Psoas muscle (tissue), 8 donors: Measurements from ENCODE around the gene SSBP2. TPM values are rescaled to one million over a fixed set of nuclear protein-coding genes. Genes with fewer than 3 reads are reported as not detected.

Experiments
- ATAC-seq, 4 donors: fragments of 200-7000 bp; cut with Tn5 transposase; one replicate each; pipeline ENCODE4 v1.9.1; 2020; ENCODE audit warnings: moderate library complexity in 3 of 4, mild to moderate bottlenecking in 2 of 4
- DNase-seq, 2 donors: peaks; one replicate each; pipeline ENCODE4 v3.0.0-alpha.2; 2020
- H3K27ac ChIP-seq: fragments of 200-600 bp; one replicate; pipeline ENCODE4 v1.8.0; 2022
- H3K27me3 ChIP-seq, 3 donors: fragments of 200-600 bp in 1 of 3; one replicate each; pipeline versions ENCODE4 v1.6.1 to v1.8.0; 2013 to 2022; ENCODE audit warnings: low read length in 2 of 3, mild to moderate bottlenecking in 2 of 3, moderate library complexity in 1 of 3; ENCODE audit not compliant: insufficient read depth in 3 of 3
- H3K36me3 ChIP-seq, 2 donors: fragments of 200-600 bp in 1 of 2; one replicate each; pipeline versions ENCODE4 v1.6.1 to v1.8.0; 2013 to 2022; ENCODE audit warnings: low read depth in 1 of 2, mild to moderate bottlenecking in 1 of 2, moderate library complexity in 1 of 2; ENCODE audit not compliant: insufficient read depth in 1 of 2
- H3K4me1 ChIP-seq: fragments of 200-600 bp; one replicate; pipeline ENCODE4 v1.8.0; 2022
- H3K4me3 ChIP-seq: fragments of 200-600 bp; one replicate; pipeline ENCODE4 v1.8.0; 2022; ENCODE audit warnings: mild to moderate bottlenecking
- H3K9me3 ChIP-seq: fragments of 200-600 bp; one replicate; pipeline ENCODE4 v1.8.0; 2022
- CTCF ChIP-seq: fragments of 200-600 bp; IDR thresholded peaks from one replicate; pipeline ENCODE4 v1.8.0; 2022; ENCODE audit warnings: antibody characterized with exemption
- WGBS, 3 donors: extraction: QIAGEN DNeasy Blood & Tissue Kit; methylation state at CpG; one replicate each; pipeline versions ENCODE4 v1.1.6 to v1.1.7; 2013; 5-methylcytosine and 5-hydroxymethylcytosine counted together
- intact Hi-C, 2 donors: fragments of 100-400 bp; cut with DNase I; formaldehyde crosslinking; loops; one replicate each; pipeline versions ENCODE4 v1.11.0 to v1.14.2; 2022
- polyA plus RNA-seq, 3 donors: library from polyadenylated mRNA; stranded (reverse); fragments of 200-250 nt; gene quantifications; one replicate each; pipeline ENCODE4 v1.2.3, GENCODE V29; 2013
- total RNA-seq, 4 donors: library from RNA; stranded (reverse); fragmentation: NEBNext Ultra II Directional in 2 of 4; extraction: Animal tissue kit (Norgen Biotek cat#: 25700) in 2 of 4; gene quantifications; one replicate each; pipeline versions ENCODE4 v1.2.1 to v1.2.4, GENCODE V29; 2021 to 2023
- donor health status: healthy with polysubstance abuse.
- donor health status: DM: no; HTN: no; CAD: no; lungs with moderate emphysema.
- donor health status: Bipolar disorder and iron deficiency.
- donor health status: healthy.
- donor health status: DM: yes; HTN: yes; CAD: no.
- donor health status: DM: no; HTN: no; CAD: no.
- donor health status: DM: no; HTN: no; CAD: no.
- donor health status: DM: yes; HTN: yes; CAD: no.

Gene SSBP2
- total and polyA plus RNA-seq, 7 donors = 18.2 to 42.6 (median 25.3) TPM

GRCh38 chr5:81708889-81709288, 42.0 kb downstream of the SSBP2 start:
- Histone ChIP-seq H3K4me3 (no peak overlapping the region), H3K36me3 (no peaks in the 10 kb centered on the region), H3K27ac (no peak overlapping the region), H3K4me1 (peaks cover 3% of the 10 kb centered on the region), H3K27me3 (no peaks in the 10 kb centered on the region), H3K9me3 (no peaks in the 10 kb centered on the region)
- no peak for TF ChIP-seq CTCF
- intact Hi-C loops = no loop called here
- WGBS, 3 donors = 49 to 79% (median 76%) methylated on average over 1 of the region's 1 CpG
- ATAC-seq (no peak), DNase-seq (no peak)

- Histone ChIP-seq H3K27ac (no peak overlapping the region), H3K4me1 (peaks cover 3% of the 10 kb centered on the region), H3K36me3 (no peaks in the 10 kb centered on the region), H3K9me3 (peaks cover 21% of the 10 kb centered on the region), H3K4me3 (no peak overlapping the region), H3K27me3 (no peaks in the 10 kb centered on the region)
- DNase-seq = no peak
- TF ChIP-seq CTCF = no peak
- 61 to 75% (median 69%) methylated on average over 2 of the region's 2 CpGs for WGBS, 3 donors
- ATAC-seq = peak in 3 of 4 donors; percentile 49 to 63 (median 51)
- intact Hi-C loops = no loop called here
These were observed 47.1 kb downstream of the SSBP2 start for GRCh38 chr5:81703840-81704239.

GRCh38 chr5:81700166-81700565, 50.7 kb downstream of the SSBP2 start:
- Histone ChIP-seq H3K27me3 (no peaks in the 10 kb centered on the region), H3K4me3 (no peak overlapping the region), H3K36me3 (no peaks in the 10 kb centered on the region), H3K4me1 (no peaks in the 10 kb centered on the region), H3K9me3 (peaks cover 21% of the 10 kb centered on the region), H3K27ac (no peak overlapping the region)
- DNase-seq (no peak), ATAC-seq (no peak)
- intact Hi-C loops = no loop called here
- TF ChIP-seq CTCF = no peak

- TF ChIP-seq CTCF = no peak
- no peak for ATAC-seq
- intact Hi-C loops = no loop called here
These were observed 52.1 kb downstream of the SSBP2 start for GRCh38 chr5:81698813-81699212.

More at GRCh38 chr5:81698813-81699212, 52.1 kb downstream of the SSBP2 start:
- peaks cover 21% of the 10 kb centered on the region for H3K9me3 ChIP-seq
- no peaks in the 10 kb centered on the region for H3K27me3 ChIP-seq
- no peaks in the 10 kb centered on the region for H3K4me1 ChIP-seq
- H3K4me3 ChIP-seq = no peak overlapping the region
- H3K27ac ChIP-seq = no peak overlapping the region
- DNase-seq = no peak
- 95 to 99% (median 97%) methylated on average over 2 of the region's 2 CpGs for WGBS, 3 donors
- H3K36me3 ChIP-seq = no peaks in the 10 kb centered on the region
